Pulmonary artery endothelial cell (primary cell): Measurements from ENCODE around the gene ANKRD44. TPM values are rescaled to one million over a fixed set of nuclear protein-coding genes. Genes with fewer than 3 reads are reported as not detected.
"Not testable (repeated sequence)": the region's sequence is repeated elsewhere in the genome, so short reads cannot be mapped to it uniquely, and the experiment has no call there.

ENCODE experiments used
- DNase-seq: peaks from one replicate; pipeline ENCODE4 v3.0.0-alpha.2; 2011; ENCODE audit warnings: low read depth, low spot score
- total RNA-seq: library from RNA; depleted of rRNA; stranded (reverse); fragments of >200 nt; gene quantifications from 2 replicates; pipeline ENCODE4 v1.2.3, GENCODE V29; 2014

ANKRD44 gene
- total RNA-seq, 1 donor from 2014 or later, result 13.7 TPM

DNA sequence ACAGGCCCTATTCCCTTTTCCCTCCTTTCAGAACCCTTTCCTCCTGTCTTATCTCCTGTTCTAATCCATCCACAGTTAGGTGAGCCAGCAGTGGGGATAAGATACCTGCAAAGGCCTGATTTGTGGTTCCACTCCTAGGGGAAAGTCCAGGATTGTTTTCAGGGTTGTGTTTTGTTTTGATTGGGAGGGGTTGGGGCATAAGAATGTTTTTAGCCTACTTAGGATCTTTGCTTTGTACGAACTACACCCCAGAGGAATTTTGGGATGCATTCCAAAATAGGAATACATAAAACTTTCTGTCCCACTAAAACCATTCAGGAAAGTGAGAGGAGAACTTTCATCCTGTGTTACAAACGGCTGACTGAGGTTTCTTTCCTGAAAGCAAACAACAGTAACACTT, 233.2 kb downstream of the ANKRD44 start:
- no peak for DNase-seq

GRCh38 chr2:197076652-197077051, 233.9 kb downstream of the ANKRD44 start:
- DNase-seq, result no peak

DNA sequence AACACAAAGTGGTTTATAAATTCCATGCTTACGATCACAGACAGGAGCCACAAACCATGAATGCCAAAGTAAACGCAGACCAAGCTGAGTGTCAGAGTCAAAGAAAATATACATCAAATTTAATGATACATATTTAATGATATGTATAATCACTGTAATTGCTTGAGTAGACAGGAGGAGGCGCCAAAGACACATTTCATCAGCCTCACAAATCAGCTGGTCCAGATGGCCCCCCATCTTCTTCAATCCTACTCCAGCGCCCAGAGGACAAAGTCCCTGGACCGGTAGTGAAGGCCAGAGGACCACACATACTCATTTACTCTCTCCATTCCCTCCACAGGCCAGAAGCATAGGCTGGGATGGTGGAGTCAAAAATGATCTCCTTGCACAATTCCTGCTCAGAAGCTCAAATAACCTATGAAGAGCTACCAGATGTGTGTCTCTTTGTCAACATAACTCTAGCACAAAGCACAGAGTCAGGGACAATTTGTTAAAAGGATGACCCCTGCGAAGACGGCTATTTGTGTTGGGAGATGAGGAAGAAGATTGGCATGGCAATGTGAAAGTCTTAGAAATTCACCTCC, 234.7 kb downstream of the ANKRD44 start:
- DNase-seq, result no peak

DNA sequence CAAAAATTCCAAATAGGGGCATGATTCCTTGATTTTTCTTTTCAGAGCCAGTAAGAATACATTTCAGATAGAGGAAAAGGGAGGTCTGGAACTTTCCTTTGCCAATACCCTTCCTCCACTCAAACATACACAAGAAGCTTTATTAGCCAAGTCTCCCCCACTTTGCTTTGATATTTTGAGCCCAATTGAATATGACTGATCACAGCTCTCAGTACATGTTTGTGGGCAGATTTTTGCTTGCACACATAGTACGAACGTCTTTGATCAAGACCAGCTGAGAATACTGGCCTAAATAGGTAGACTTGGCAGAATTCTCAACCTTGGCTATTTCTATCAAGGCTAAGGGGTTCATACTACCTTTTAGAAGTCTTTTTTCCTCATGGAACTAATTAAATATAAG, 235.3 kb downstream of the ANKRD44 start:
- no peak for DNase-seq

DNA sequence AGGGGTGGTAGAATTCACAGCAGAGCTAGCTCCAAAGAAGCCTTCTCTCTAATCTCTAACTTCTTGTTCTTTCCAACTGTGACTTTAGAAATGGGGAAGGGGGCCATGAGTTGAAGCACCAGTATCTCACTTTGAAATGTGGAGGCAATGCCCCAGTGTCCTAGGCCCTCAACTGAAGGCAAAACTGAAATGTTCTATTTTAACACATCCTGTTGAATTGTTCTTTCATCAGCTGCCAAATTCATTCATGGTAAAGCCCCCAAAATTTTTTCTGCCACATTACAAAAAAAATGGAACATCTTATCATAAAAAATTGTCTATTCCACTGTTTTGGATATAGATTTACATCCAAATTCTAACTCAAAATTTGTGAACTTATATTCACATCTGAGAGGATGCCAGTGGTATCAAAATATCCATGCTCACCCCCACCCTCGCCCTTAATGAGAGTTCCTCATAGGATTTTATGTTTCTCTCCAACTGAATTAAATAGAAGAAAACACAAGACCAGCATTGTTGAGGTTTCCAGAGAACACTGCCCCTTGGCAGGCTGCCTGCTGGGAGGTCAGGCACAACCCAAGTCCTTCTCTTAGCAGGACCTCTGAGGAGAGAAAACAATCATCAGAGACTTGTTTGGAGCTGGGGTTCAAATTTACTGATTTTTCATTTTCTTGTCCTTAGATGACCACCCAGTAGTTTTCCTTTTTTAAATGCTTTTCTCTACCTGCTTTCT, 236.7 kb downstream of the ANKRD44 start:
- peak; percentile 19 for DNase-seq

- DNase-seq, result no peak
Measured at GRCh38 chr2:197073270-197073669, 237.3 kb downstream of the ANKRD44 start.

DNA sequence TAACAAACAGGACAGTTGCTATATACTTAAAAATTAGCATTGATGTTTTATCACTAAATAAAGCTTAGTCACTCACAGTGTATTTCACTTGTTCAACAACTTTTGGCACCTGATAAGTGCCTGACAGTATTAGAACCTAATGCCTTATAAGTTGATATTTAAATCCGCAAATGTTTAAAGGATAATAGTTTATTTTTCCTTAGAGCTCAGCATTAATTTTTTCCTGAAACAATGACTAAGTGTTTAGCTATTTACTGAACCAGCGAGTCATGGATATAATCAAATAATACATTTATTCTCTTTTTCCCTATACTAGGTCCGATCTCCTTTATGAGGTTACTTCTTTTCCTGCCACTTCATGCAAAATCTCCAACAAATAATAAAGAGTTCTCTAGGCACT, 238.0 kb downstream of the ANKRD44 start:
- DNase-seq, result no peak

DNA sequence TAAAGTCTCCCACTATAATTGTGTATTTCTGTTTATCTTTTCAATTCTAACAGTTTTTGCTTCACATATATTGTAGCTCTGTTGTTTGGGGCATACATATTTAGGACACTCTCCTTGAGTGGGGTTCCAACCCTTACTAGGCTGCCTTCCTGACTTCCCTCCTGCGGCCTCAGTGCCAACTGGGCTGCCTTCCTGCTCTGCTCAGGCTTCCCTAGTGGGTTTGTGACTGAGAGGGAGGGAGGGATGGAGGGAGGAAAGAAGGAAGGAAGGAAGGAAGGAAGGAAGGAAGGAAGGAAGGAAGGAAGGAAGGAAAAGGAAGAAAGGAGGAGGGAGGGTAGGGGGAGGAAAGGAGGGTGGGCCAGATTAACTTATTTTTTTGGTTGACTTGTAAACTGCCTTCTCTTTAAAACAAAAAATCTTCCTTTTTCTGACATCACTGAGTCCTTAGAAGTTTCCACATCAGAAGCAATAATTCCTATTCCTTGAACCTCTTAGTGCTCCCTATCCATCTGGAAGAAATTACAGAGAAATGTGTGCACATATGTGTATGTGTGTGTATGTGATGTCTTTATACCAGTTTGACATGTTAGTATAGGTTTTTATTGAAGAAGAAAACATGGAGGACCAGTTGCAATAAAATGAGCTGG, 238.7 kb downstream of the ANKRD44 start:
- DNase-seq, result no peak

DNA sequence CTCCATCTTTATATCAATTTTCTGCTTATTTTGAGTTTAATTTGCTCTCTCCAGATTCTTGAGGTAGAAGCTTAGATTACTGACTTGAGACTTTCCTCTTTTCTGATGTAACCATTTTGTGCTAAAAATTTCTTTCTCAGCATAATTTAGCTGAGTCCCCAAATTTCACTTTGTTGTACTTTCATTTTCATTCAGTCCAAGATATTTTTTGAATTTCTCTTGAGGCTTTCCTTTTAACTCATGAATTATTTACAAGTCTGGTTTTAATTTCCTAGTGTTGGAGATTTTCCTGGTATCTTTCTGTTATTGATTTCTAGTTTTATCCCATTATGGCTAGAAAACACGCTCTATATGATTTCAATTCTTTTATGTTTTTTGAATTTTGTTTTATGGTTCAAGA, 239.4 kb downstream of the ANKRD44 start:
- DNase-seq, result no peak

DNA sequence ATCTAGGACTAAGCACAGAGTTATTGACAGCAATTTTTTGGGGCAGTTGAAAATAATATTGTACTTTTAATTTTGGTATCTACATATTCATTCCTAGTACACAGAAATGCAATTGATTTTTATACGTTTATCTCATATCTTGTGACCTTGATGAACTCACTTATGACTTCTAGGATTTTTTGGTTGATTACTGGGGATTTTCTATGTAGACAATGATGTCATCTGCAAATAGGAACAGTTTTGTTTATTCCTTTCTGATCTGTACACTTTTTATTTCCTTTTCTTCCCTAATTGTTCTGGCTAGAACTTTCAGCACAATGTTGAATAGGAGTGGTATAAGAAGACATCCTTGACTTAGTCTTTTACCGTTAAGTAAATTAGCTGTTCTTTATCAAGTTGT, 240.6 kb downstream of the ANKRD44 start:
- DNase-seq, result no peak

GRCh38 chr2:197062574-197062973, 248.0 kb downstream of the ANKRD44 start:
- DNase-seq, result not testable (repeated sequence)

DNA sequence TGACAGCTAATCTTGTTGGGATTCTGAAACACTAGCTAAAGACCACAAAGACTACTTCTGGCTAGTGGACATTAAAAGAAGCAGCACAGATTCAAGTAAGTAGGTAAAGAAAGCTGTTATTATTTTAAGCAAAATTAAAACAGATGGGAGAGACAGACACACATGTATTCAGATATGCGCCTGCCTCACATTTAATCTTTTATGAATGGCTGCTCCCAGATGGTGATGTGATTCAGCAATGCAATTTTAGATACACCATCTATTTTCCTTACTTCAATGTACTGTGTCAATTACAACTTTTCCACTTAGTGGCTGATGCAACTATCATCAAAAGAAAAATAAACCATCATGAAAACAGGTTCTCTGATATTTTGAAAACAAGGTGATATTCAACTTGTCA, 251.1 kb downstream of the ANKRD44 start:
- DNase-seq, result no peak

DNA sequence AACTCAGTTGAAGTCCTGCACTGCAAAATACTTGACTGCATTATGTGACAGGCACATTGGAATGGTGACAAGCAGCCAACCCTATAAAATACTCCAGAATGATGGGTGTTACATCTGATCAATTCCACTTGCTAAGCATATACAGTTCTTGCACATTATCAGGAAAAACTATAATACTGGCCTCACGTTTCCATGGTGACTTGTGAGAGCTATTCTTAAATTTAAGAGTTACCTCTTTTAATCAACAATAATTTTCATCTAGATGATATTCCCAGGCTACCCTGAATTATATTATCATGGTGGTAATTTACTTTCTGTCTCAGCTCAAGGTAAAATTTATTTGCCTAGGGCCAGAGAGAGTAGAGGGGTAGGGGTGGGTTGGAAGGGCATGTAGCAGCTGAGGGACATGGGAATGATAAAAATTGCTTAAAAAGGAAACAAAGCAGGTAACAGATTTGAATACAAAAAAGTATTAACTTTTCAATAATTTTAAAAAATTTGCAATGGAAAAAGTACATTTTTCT, 251.7 kb downstream of the ANKRD44 start:
- DNase-seq, result no peak

- DNase-seq, result no peak
Measured at GRCh38 chr2:197057959-197058358, 252.6 kb downstream of the ANKRD44 start.

DNA sequence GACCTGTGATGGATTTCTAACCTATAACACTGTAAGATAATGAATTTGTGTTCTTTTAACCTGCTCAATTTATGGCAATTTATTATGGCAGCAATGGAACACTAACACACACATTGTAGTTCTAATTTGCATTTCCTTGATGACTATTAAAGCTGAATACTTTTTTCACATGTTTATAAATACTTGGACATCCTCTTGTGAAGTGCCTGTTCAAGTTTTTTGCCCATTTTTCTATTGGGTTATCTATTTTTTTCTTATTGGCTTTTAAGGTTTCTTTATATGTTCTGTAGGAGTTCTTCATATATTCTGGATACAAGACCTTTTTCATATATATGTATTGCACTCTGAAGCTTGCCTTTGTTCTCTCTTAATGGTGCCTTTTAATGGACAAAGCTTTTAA, 255.5 kb downstream of the ANKRD44 start:
- DNase-seq, result no peak

DNA sequence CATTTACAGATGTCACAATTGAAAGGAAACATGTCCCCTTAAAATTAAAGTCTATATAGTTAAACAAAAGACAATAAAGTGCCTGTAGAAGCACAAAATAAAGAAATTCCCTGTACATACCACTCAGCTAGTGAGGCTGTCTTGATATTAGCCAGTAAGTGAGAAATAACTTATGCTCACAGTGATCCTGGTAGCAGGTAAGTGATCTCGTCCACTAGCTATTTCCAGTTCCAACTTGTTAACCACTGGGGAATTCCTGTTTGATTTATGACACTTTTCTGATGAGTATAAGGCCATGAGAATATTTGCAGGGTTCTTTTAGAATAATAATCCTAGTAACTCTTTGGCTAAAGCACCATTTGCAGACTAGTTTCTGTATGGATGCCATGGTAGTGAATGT, 256.1 kb downstream of the ANKRD44 start:
- DNase-seq, result no peak

GRCh38 chr2:197052356-197052755, 258.2 kb downstream of the ANKRD44 start:
- DNase-seq, result no peak

DNA sequence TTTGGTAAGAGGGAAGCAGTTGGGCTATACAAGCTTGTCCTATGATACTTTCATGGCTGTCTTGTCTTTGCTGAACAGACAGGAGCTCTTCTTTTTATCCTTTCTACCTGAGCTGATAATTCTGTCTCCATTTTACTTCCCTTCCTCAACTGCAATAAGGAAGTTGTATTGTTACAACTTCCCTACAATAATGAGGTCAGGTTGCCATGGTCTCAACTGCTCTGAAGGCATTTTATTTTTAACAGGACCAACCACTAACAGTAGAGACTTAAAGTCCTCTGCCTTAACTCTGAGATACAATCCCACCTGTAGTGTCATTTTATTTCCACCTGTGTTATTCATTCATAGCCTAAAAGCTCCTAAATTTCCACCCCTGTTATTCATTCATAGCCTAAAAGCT, 265.5 kb downstream of the ANKRD44 start:
- DNase-seq, result no peak

DNA sequence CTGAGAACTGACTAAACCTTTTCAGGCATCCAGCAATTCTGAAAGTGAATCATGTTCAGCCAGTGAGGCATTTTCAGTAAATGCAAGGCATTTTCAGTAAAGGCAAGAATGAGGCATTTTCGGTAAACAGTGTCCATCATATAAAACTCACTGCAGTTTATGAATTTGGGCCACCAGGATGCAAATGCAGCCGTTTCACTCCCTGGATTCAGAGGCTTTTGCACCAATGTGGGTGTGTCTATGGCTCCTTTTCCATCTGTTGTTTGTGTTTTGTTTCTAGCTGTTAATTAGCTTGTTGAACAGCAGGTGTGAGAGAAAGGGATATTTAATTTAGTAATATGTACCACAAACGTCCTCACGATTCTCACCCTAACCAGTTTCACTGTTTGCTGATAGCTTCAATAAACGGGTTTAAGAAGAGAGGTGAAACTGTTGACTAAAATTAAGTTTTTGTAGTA, 267.8 kb downstream of the ANKRD44 start:
- DNase-seq, result no peak

- no peak for DNase-seq
Measured at GRCh38 chr2:197037863-197038398, 272.6 kb downstream of the ANKRD44 start.

- no peak for DNase-seq
Measured at GRCh38 chr2:197035002-197035401, 275.6 kb downstream of the ANKRD44 start.

GRCh38 chr2:197034292-197034691, 276.3 kb downstream of the ANKRD44 start:
- no peak for DNase-seq
